T-helper 9 cell (primary cell): Measurements from ENCODE around the gene DCDC2B.

Experiments used
- DNase-seq: peaks from one replicate; pipeline ENCODE4 v3.0.0-alpha.2; 2020

The DCDC2B gene

DNA sequence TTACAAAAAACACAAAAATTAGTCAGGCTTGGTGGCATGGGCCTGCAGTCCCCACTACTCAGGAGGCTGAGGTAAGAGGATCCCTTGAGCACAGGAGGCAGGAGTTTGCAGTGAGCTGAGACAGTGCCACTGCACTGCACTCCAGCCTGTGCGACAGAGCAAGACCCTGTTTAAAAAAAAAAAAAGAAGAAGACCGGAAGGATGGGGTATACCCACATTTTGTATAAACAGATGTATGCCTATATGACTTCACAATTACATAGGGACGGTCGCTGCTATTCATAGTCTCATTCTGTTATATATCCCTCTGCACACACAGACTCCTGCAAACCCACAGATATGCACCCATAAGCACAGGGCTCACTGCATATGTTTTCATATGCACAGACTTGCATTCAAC is 54.9 kb downstream of the DCDC2B start:
- no peak for DNase-seq
